HG03378 (cell line): Measurements from ENCODE around the gene LUC7L3.
"Not testable (repeated sequence)": the region's sequence is repeated elsewhere in the genome, so short reads cannot be mapped to it uniquely, and the experiment has no call there.

Source experiments
- ATAC-seq: cut with Tn5 transposase; IDR thresholded peaks from one replicate; pipeline ENCODE4 v1.9.1; 2021; ENCODE audit warnings: mild to moderate bottlenecking, moderate library complexity; ENCODE audit not compliant: unreplicated experiment

Gene LUC7L3

DNA sequence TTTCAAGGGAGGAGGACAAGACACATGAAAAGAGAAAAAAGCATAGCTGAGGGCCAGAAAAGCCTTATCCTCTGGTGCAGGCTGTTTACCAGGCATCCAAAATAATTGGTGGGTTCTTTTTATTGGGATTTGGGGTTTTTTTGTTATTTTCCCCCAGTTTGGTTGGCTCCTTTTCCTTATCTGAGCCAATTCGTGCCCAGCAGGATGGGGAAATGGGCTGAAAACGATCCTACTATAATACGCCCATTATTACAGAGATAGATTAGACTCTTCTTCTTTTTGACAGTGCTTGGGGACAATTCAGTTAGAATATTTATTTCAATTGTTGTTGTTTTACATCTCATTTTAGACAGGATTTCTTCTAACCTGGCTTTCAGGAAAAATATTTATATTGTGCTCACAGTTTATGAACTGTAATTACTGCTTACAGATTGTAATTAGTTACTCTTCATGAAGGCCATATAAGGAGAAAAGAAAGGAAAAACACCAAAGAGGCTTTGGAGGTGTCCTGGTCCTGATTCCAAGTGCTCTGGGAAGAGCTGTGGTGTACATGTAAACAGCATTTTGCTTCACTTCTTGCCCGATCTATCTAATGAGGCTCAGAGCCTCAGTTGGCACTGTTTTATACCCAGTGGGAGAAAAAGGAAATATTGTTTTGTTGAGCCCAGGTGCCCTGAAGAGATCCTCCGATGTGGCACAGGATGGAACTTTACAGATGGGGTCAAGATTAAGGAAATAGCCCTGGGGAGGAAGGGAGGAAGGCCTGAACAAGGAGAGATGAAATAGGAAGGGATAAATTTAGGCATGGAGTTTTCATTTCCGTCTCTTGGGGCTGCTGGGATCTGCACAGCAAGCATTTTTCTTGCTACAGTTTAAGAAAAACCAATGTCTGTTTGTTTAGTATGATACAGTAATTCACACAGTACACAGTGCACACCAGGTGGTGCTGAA lies 11.1 kb upstream of the LUC7L3 start:
- no peak for ATAC-seq

- ATAC-seq: not testable (repeated sequence)
Observed at GRCh38 chr17:50709053-50709452, 10.3 kb upstream of the LUC7L3 start.

- ATAC-seq: no peak
Observed at GRCh38 chr17:50710025-50710424, 9.4 kb upstream of the LUC7L3 start.

GRCh38 chr17:50710650-50711049 lies 8.8 kb upstream of the LUC7L3 start:
- no peak for ATAC-seq

DNA sequence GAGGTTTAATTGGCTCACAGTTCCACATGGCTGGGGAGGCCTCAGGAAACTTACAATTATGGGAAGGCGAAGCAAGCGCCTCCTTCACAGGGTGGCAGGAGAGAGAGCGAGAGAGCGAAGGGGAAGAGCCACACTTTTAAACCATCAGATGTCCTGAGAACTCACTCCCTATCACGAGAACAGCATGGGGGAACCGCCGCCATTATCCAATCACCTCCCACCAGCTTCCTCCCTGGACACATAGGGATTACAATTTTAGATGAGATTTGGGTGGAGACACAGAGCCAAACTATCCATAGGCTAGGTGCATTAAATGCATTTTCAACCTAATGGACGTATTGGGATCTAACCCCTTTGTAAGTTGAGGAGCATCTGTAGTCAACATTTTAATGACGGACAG lies 6.8 kb upstream of the LUC7L3 start:
- ATAC-seq: no peak

- no peak for ATAC-seq
Observed at GRCh38 chr17:50715471-50715870, 3.9 kb upstream of the LUC7L3 start.

GRCh38 chr17:50719924-50720794 lies 756 bp downstream of the LUC7L3 start:
- no peak for ATAC-seq

- no peak for ATAC-seq
Observed at GRCh38 chr17:50721194-50722010, 2.0 kb downstream of the LUC7L3 start.

DNA sequence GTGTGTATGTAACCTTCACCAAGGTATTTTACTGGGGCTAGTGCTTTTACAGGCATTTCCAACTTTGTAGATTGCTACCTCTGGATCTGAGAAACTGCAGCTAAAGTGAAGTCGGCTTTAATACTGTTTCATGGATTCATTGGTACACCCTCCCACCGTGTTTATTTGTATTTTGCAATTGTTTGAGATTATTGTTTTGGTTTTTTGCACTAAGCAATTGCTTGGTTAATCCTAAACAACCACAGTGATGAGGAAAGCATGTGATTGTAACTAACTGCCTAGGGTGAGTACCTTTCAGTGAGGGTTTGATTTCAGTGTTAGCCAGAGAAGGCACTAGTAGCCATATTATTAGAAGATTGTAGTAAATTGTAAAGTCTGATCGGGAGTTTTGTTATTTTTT lies 3.3 kb downstream of the LUC7L3 start:
- ATAC-seq: no peak

DNA sequence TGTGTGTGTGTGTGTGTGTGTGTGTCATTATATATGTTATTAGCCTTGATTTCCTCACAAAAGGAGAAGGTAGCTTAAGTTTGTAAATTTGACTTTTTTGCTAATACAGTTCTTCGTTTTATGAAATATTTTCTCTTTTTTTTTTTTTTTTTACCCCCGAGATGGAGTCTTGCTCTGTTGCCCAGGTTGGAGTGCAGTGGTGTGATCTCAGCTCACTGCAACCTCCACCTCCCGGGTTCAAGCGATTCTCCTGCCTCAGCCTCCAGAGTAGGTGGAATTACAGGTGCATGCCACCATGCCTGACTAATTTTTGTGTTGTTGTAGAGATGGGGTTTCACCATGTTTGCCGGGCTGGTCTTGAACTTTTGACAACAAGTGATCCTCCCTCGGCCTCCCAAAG lies 5.2 kb downstream of the LUC7L3 start:
- not testable (repeated sequence) for ATAC-seq

GRCh38 chr17:50725769-50726655 lies 6.6 kb downstream of the LUC7L3 start:
- no peak for ATAC-seq

GRCh38 chr17:50728112-50728429 lies 8.7 kb downstream of the LUC7L3 start:
- ATAC-seq: no peak

GRCh38 chr17:50728881-50729765 lies 9.7 kb downstream of the LUC7L3 start:
- no peak for ATAC-seq

- ATAC-seq: no peak
Observed at GRCh38 chr17:50731575-50732460, 12.4 kb downstream of the LUC7L3 start.

DNA sequence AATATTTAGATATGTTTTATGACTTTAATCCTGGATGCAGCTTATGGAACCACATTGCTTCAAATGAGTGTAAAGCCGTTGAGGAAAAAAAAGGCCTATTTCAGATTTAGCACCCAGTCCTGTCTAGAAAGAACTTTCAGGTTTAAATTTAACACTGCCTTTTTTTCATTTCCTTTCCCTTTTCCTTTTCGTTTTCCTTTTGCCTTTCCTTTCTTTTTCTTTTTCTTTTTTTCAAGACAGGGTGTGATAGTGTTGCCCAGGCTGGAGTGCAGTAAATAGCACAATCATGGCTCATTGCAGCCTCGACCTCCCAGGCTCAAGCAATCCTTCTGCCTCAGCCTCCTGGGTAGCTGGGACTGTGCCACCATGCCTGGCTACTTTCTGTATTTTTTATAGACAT lies 15.9 kb downstream of the LUC7L3 start:
- ATAC-seq: no peak

- ATAC-seq: no peak
Observed at GRCh38 chr17:50737118-50737698, 17.8 kb downstream of the LUC7L3 start.

GRCh38 chr17:50739098-50739497 lies 19.7 kb downstream of the LUC7L3 start:
- ATAC-seq: no peak

- ATAC-seq: no peak
Observed at GRCh38 chr17:50745631-50746030, 26.2 kb downstream of the LUC7L3 start.
